NK-92 (cell line): ENCODE measurements around the gene SZRD1.
"Not testable (repeated sequence)": the region's sequence is repeated elsewhere in the genome, so short reads cannot be mapped to it uniquely, and the experiment has no call there.

ENCODE experiments used
- DNase-seq: peaks from one replicate; lab custom pipeline; 2025; ENCODE audit not compliant: unreplicated experiment; lab: John Stamatoyannopoulos, UW

SZRD1 gene

GRCh38 chr1:16366722-16367257 lies at the start of gene SZRD1:
Gene SZRD1, plus strand, starts transcription at chr1:16367242. Its CDS starts 16 bp downstream, at chr1:16367258.
- DNase-seq, result peak; percentile 84

GRCh38 chr1:16318555-16318954 lies 48.5 kb upstream of the SZRD1 start:
- no peak for DNase-seq

GRCh38 chr1:16321176-16321867 lies 45.7 kb upstream of the SZRD1 start:
- no peak for DNase-seq

- no peak for DNase-seq
Measured at GRCh38 chr1:16324456-16324890, 42.6 kb upstream of the SZRD1 start.

GRCh38 chr1:16326833-16327404 lies 40.1 kb upstream of the SZRD1 start:
- DNase-seq, result no peak

- no peak for DNase-seq
Measured at GRCh38 chr1:16334655-16335340, 32.2 kb upstream of the SZRD1 start.

- no peak for DNase-seq
Measured at GRCh38 chr1:16338961-16339360, 28.1 kb upstream of the SZRD1 start.

- DNase-seq, result no peak
Measured at GRCh38 chr1:16340673-16341072, 26.4 kb upstream of the SZRD1 start.

- no peak for DNase-seq
Measured at GRCh38 chr1:16342331-16343062, 24.5 kb upstream of the SZRD1 start.

- DNase-seq, result not testable (repeated sequence)
Measured at GRCh38 chr1:16343276-16343675, 23.8 kb upstream of the SZRD1 start.

GRCh38 chr1:16348414-16349182 lies 18.4 kb upstream of the SZRD1 start:
- DNase-seq, result no peak

- DNase-seq, result no peak
Measured at GRCh38 chr1:16349847-16350406, 17.1 kb upstream of the SZRD1 start.

- DNase-seq, result no peak
Measured at GRCh38 chr1:16351456-16351993, 15.5 kb upstream of the SZRD1 start.

GRCh38 chr1:16351994-16352841 lies 14.8 kb upstream of the SZRD1 start, which contains the start of gene FBXO42:
Gene FBXO42, minus strand, starts transcription at chr1:16352480. Its CDS starts 37,062 bp downstream, at chr1:16315418.
- DNase-seq, result peak; percentile 52

GRCh38 chr1:16352842-16353535 lies 14.1 kb upstream of the SZRD1 start:
- no peak for DNase-seq

- DNase-seq, result no peak
Measured at GRCh38 chr1:16354619-16355018, 12.4 kb upstream of the SZRD1 start.

GRCh38 chr1:16356867-16357266 lies 10.2 kb upstream of the SZRD1 start:
- DNase-seq, result no peak

GRCh38 chr1:16365146-16365498 lies 1.9 kb upstream of the SZRD1 start:
- DNase-seq, result not testable (repeated sequence)
